GOT3 (cell line): ENCODE results near the gene HAVCR2.

Source experiments
- DNase-seq: peaks from one replicate; lab custom pipeline; 2025; ENCODE audit warnings: mixed read lengths; lab: John Stamatoyannopoulos, UW

HAVCR2 gene

GRCh38 chr5:157045601-157046000 lies 63.2 kb downstream of the HAVCR2 start:
- DNase-seq: no peak

DNA sequence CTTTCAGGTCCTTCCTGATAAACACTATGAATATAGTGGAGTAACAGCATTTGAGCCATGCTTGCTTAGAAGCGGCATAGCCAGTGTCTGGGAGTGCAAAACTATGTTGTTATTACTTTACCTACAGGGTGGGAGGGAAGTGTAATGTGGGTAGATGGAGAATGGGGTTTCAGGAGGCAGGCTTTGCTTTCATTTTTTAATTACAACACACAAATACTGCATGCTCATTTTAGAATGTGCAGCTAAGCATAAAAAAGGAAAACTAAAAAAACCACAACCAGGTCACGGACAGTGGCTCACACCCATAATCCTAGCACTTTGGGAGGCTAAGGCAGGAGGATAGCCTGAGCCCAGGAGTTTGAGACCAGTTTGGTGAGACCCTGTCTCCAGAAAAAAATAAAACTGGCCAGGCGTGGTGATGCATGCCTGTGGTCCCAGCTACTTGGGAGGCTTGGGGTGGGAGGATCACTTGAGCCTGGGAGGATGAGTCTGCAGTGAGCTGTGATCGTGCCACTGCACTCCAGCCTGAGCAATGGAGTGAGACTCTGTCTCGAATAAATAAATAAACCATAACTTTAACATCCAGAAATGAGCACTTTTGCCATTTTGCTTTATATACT lies 70.2 kb downstream of the HAVCR2 start:
- no peak for DNase-seq
